22Rv1 (cell line): ENCODE measurements around the gene XXYLT1.

Source experiments
- H3K27ac ChIP-seq: fragments of 450-650 bp; 2 replicates; pipeline ENCODE4 v1.5.1; 2017
- ZFX ChIP-seq: fragments of 450-650 bp; IDR thresholded peaks from 2 replicates; pipeline ENCODE4 v1.6.1; 2017; ENCODE audit warnings: antibody characterized with exemption, borderline replicate concordance
- TF ChIP-seq, protein P1 (sequence below): fragments of 450-650 bp; IDR thresholded peaks from 2 replicates; pipeline ENCODE4 v1.5.1; 2017; ENCODE audit warnings: mild to moderate bottlenecking

XXYLT1 gene

GRCh38 chr3:195025056-195025883, 245.7 kb downstream of the XXYLT1 start:
- no peak for TF ChIP-seq ZFX
- TF ChIP-seq, protein P1, sequence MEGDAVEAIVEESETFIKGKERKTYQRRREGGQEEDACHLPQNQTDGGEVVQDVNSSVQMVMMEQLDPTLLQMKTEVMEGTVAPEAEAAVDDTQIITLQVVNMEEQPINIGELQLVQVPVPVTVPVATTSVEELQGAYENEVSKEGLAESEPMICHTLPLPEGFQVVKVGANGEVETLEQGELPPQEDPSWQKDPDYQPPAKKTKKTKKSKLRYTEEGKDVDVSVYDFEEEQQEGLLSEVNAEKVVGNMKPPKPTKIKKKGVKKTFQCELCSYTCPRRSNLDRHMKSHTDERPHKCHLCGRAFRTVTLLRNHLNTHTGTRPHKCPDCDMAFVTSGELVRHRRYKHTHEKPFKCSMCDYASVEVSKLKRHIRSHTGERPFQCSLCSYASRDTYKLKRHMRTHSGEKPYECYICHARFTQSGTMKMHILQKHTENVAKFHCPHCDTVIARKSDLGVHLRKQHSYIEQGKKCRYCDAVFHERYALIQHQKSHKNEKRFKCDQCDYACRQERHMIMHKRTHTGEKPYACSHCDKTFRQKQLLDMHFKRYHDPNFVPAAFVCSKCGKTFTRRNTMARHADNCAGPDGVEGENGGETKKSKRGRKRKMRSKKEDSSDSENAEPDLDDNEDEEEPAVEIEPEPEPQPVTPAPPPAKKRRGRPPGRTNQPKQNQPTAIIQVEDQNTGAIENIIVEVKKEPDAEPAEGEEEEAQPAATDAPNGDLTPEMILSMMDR, result no peak
- H3K27ac ChIP-seq, result no peak overlapping the region

DNA sequence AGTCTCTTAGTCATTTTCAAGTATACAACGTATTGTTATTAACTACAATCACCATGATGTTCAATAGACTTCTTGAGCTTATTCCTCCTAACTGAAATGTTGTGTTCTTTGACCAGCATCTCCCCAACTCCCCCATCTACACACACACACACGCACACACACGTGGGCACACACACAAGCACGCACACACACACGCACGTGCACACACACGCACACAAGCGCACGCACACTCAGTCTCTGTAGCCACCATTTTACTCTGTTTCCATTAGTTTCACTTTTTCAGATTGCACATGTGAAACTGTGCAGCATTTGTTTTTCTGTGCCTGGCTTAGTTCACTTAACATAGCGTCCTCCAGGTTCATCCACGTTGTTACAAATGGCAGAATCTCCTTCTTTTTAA, 247.0 kb downstream of the XXYLT1 start:
- TF ChIP-seq ZFX, result no peak
- TF ChIP-seq, protein P1, result no peak
- no peak overlapping the region for H3K27ac ChIP-seq

DNA sequence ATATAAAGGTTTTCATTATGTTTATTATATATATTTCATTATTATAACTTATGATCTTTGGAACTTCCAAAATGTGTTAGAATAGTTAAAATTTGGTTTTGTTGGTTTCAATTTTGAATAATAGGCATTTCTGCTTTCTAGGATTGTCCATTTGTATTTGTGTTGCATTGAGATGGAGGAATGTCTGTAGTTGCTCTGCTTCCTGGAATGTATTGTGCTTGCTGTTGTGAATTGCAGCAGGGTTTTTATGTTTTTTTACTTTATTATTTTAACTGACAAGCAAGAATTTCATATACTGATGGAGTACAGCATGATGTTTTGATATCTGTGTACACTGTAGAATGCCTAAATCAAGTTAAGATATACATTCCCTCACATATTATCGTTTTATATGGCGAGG, 247.4 kb downstream of the XXYLT1 start:
- no peak overlapping the region for H3K27ac ChIP-seq
- TF ChIP-seq ZFX, result no peak
- TF ChIP-seq, protein P1, result no peak

DNA sequence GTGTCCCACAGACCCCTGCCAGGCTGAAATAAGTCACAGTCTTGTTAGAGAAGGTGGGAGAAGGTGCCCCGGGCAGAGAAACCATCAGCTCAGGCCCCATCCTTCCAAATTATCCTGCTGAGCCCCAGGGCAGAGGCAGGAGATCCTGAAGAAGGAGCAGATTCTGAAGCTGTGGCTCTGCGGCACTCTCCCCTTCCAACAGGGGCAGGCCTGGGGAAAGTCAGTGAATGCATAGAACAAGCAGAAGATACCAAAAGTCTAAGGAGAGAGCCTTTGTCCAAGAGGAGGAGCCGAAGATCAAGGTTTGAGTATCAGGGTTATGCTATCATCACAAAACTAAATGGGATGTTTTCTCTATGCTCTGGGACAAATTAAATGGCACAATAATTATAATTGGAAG, 249.3 kb downstream of the XXYLT1 start:
- no peak for TF ChIP-seq ZFX
- TF ChIP-seq, protein P1, result no peak

GRCh38 chr3:195020921-195021320, 250.0 kb downstream of the XXYLT1 start:
- no peak overlapping the region for H3K27ac ChIP-seq
- TF ChIP-seq, protein P1, result no peak
- no peak for TF ChIP-seq ZFX

More for the DNA sequence above, 249.3 kb downstream of the XXYLT1 start:
- no peak overlapping the region for H3K27ac ChIP-seq

GRCh38 chr3:195020185-195020584, 250.8 kb downstream of the XXYLT1 start:
- TF ChIP-seq, protein P1, result no peak
- no peak for TF ChIP-seq ZFX
- H3K27ac ChIP-seq, result no peak overlapping the region

- H3K27ac ChIP-seq, result no peak overlapping the region
- TF ChIP-seq, protein P1, result no peak
- no peak for TF ChIP-seq ZFX
Measured at GRCh38 chr3:195019335-195019734, 251.6 kb downstream of the XXYLT1 start.
